Gastrocnemius medialis (tissue), 4 donors: ENCODE results near the gene HRH4. TPM values are rescaled to one million over a fixed set of nuclear protein-coding genes. Genes with fewer than 3 reads are reported as not detected.

Experiments used
- ATAC-seq, 2 donors: fragments of 150-250 bp; one replicate each; pipeline ENCODE4 v1.9.1; 2016
- DNase-seq, 2 donors: peaks; one replicate each; pipeline ENCODE4 v3.0.0-alpha.2; 2019
- H3K27ac ChIP-seq, 4 donors: fragments of 200-600 bp; sonication (generic); 1 replicate in 1 of 4; 2 replicates in 3 of 4; pipeline ENCODE4 v1.5.1; 2016 to 2018; ENCODE audit warnings: mild to moderate bottlenecking in 2 of 4, moderate library complexity in 1 of 4
- H3K27me3 ChIP-seq, 3 donors: fragments of 200-600 bp; sonication (generic) in 2 of 3; 1 replicate in 1 of 3; 2 replicates in 2 of 3; pipeline versions ENCODE4 v1.5.1 to v1.6.0; 2016 to 2019; ENCODE audit warnings: mild to moderate bottlenecking in 1 of 3, moderate library complexity in 1 of 3
- H3K36me3 ChIP-seq, 2 donors: fragments of 200-600 bp; sonication (generic) in 1 of 2; one replicate each; pipeline ENCODE4 v1.5.1; 2017 to 2018
- H3K4me1 ChIP-seq, 2 donors: fragments of 200-600 bp; sonication (generic) in 1 of 2; one replicate each; pipeline ENCODE4 v1.5.1; 2016 to 2017; ENCODE audit warnings: mild to moderate bottlenecking in 2 of 2
- H3K4me3 ChIP-seq, 4 donors: fragments of 200-600 bp; sonication (generic) in 3 of 4; 1 replicate in 1 of 4; 2 replicates in 3 of 4; pipeline ENCODE4 v1.5.1; 2016 to 2019; ENCODE audit warnings: mild to moderate bottlenecking in 2 of 4
- H3K9me3 ChIP-seq, 3 donors: fragments of 200-600 bp; sonication (generic) in 2 of 3; 1 replicate in 1 of 3; 2 replicates in 2 of 3; pipeline ENCODE4 v1.5.1; 2016 to 2019
- POLR2A ChIP-seq, 2 donors: fragments of 450-650 bp; IDR thresholded peaks; one replicate each; pipeline ENCODE4 v1.6.1; 2017; ENCODE audit warnings: antibody characterized with exemption in 2 of 2, mild to moderate bottlenecking in 2 of 2, moderate library complexity in 2 of 2
- in situ Hi-C, 4 donors: fragments of 200-750 bp; cut with MboI; loops; one replicate each; pipeline versions ENCODE4 v1.15.0 to v1.8.0; 2017; ENCODE audit warnings: low sequenced_read_pairs in 4 of 4
- intact Hi-C: fragments of 100-400 bp; cut with DNase I; formaldehyde crosslinking; loops from one replicate; pipeline ENCODE4 v1.15.1; 2023; ENCODE audit warnings: low total_unique reads
- total RNA-seq, 4 donors: library from RNA; depleted of rRNA; stranded (reverse); fragments of >200 nt; gene quantifications; one replicate each; pipeline versions ENCODE4 v1.1.0 to v1.2.3, GENCODE V29; 2016
- TF ChIP-seq, protein P1 (sequence below), 5 experiments: fragments of 450-650 bp in 3 of 5; fragments of 200-600 bp in 2 of 5; sonication (generic) in 2 of 5; IDR thresholded peaks in 4 of 5; conservative IDR thresholded peaks in 1 of 5; 1 replicate in 4 of 5; 2 replicates in 1 of 5; pipeline ENCODE4 v1.5.1; 2016 to 2019; ENCODE audit warnings: antibody characterized with exemption in 5 of 5, mild to moderate bottlenecking in 3 of 5, moderate library complexity in 3 of 5

HRH4 gene
- total RNA-seq, 4 donors from 2014 or later = not detected

DNA sequence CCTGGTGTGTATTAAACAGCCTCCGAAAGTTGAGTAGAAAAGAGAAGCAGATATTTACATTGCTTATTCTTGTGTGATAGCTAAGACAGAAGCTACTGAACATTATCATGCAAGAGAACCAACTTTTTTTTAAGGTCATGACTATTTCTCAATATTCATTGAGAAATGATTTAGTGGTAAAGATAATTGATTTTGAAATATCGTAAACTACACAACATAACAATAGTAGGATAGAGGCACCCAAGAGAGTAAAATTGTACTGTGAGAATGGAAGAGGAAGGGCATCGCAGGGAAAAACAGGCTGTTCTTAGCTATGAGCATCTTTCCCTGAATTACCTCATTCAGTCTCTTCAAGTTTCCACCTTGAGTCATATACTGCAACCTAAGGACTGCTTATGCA lies 25.2 kb downstream of the HRH4 start:
- no peaks in the 10 kb centered on the region for H3K9me3 ChIP-seq
- ATAC-seq = no peak
- H3K27ac ChIP-seq = no peak overlapping the region
- intact Hi-C loops = no loop called here
- H3K36me3 ChIP-seq = no peaks in the 10 kb centered on the region
- no peak for TF ChIP-seq POLR2A (IDR thresholded peaks at IDR 0.05)
- H3K4me3 ChIP-seq = no peak overlapping the region
- H3K4me1 ChIP-seq = no peaks in the 10 kb centered on the region
- in situ Hi-C loops = loop anchor here (5.0 to 25.0 kb wide), 5 partner anchors 118 to 323 kb away; no protein-coding TSS in a partner anchor
- no peak for DNase-seq
- no peaks in the 10 kb centered on the region for H3K27me3 ChIP-seq

DNA sequence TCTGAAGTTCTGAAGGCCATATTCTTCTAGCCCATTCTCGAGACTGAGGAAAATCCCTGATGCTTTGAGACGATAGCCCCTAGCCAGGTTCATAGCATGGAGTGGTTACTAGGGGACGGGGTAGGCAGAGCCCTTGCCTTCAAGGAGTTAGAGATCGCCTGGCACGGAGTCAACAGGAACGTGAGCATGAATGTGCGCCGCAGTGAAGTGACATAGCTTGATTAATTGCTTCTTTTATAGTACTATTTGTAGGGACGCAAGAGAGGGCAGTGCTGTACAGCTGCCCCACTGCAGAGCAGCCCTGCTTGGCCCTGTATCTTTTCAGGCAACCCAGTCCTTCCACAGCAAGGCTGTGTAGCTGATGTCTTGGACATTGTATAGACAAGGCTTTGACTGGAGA lies 26.2 kb downstream of the HRH4 start:
- H3K4me3 ChIP-seq = no peak overlapping the region
- H3K27me3 ChIP-seq = no peaks in the 10 kb centered on the region
- H3K27ac ChIP-seq = no peak overlapping the region
- in situ Hi-C loops = loop anchor here (5.0 to 25.0 kb wide), 5 partner anchors 119 to 324 kb away; no protein-coding TSS in a partner anchor
- H3K4me1 ChIP-seq = no peaks in the 10 kb centered on the region
- H3K9me3 ChIP-seq = no peaks in the 10 kb centered on the region
- intact Hi-C loops = no loop called here
- no peak for DNase-seq
- ATAC-seq = no peak
- TF ChIP-seq, protein P1, sequence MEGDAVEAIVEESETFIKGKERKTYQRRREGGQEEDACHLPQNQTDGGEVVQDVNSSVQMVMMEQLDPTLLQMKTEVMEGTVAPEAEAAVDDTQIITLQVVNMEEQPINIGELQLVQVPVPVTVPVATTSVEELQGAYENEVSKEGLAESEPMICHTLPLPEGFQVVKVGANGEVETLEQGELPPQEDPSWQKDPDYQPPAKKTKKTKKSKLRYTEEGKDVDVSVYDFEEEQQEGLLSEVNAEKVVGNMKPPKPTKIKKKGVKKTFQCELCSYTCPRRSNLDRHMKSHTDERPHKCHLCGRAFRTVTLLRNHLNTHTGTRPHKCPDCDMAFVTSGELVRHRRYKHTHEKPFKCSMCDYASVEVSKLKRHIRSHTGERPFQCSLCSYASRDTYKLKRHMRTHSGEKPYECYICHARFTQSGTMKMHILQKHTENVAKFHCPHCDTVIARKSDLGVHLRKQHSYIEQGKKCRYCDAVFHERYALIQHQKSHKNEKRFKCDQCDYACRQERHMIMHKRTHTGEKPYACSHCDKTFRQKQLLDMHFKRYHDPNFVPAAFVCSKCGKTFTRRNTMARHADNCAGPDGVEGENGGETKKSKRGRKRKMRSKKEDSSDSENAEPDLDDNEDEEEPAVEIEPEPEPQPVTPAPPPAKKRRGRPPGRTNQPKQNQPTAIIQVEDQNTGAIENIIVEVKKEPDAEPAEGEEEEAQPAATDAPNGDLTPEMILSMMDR (IDR thresholded peaks at IDR 0.05 in 4 of 5, conservative IDR thresholded peaks at IDR 0.05 in 1 of 5) = no peak
- TF ChIP-seq POLR2A (IDR thresholded peaks at IDR 0.05) = no peak
- H3K36me3 ChIP-seq = no peaks in the 10 kb centered on the region

GRCh38 chr18:24488824-24489493 lies 28.5 kb downstream of the HRH4 start:
- no peak for TF ChIP-seq POLR2A (IDR thresholded peaks at IDR 0.05)
- TF ChIP-seq, protein P1 (IDR thresholded peaks at IDR 0.05 in 4 of 5, conservative IDR thresholded peaks at IDR 0.05 in 1 of 5) = peak; percentile 33 to 74 (median 59)
- H3K9me3 ChIP-seq = no peaks in the 10 kb centered on the region
- H3K4me3 ChIP-seq = no peak overlapping the region
- H3K4me1 ChIP-seq = no peaks in the 10 kb centered on the region
- ATAC-seq (peak in 1 of 2 donors; percentile 36), DNase-seq (no peak)
- no peak overlapping the region for H3K27ac ChIP-seq
- intact Hi-C loops (loop anchor here (1.0 to 2.0 kb wide), 2 partner anchors 130 to 238 kb away; no protein-coding TSS in a partner anchor), in situ Hi-C loops (loop anchor here (5.0 to 25.0 kb wide), 5 partner anchors 122 to 327 kb away; no protein-coding TSS in a partner anchor)
- no peaks in the 10 kb centered on the region for H3K27me3 ChIP-seq
- H3K36me3 ChIP-seq = no peaks in the 10 kb centered on the region

DNA sequence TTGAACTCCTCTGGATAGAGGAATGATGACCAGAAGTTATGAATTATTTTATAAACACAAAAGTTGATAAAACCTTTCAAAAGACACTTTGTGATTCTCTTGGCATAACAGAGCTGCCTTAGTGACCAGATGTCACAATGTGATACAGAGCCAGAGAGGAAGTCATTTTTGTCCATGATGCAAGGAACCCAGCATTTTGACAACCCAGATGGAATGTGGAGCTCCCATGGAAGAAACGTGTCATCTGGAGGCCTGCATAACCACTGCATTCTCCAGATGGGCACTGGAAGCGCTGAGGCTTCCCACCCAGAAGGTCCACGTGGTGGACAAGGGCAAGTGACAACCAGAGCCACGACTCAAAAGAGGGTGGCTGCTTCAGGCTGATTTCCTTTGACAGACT lies 30.1 kb downstream of the HRH4 start:
- in situ Hi-C loops (loop anchor here in 2 of 4 donors (25.0 kb wide), 1 partner anchor 328 kb away; no protein-coding TSS in a partner anchor), intact Hi-C loops (no loop called here)
- H3K36me3 ChIP-seq = no peaks in the 10 kb centered on the region
- H3K27ac ChIP-seq = no peak overlapping the region
- DNase-seq (no peak), ATAC-seq (no peak)
- no peaks in the 10 kb centered on the region for H3K9me3 ChIP-seq
- no peaks in the 10 kb centered on the region for H3K27me3 ChIP-seq
- H3K4me3 ChIP-seq = no peak overlapping the region
- TF ChIP-seq, protein P1 (IDR thresholded peaks at IDR 0.05 in 4 of 5, conservative IDR thresholded peaks at IDR 0.05 in 1 of 5) = no peak
- TF ChIP-seq POLR2A (IDR thresholded peaks at IDR 0.05) = no peak
- no peaks in the 10 kb centered on the region for H3K4me1 ChIP-seq

- H3K4me1 ChIP-seq = no peaks in the 10 kb centered on the region
- H3K4me3 ChIP-seq = no peak overlapping the region
- H3K9me3 ChIP-seq = no peaks in the 10 kb centered on the region
- in situ Hi-C loops (loop anchor here in 2 of 4 donors (25.0 kb wide), 1 partner anchor 330 kb away; no protein-coding TSS in a partner anchor), intact Hi-C loops (no loop called here)
- no peaks in the 10 kb centered on the region for H3K27me3 ChIP-seq
- ATAC-seq (no peak), DNase-seq (no peak)
- TF ChIP-seq POLR2A (IDR thresholded peaks at IDR 0.05) = no peak
- TF ChIP-seq, protein P1 (IDR thresholded peaks at IDR 0.05 in 4 of 5, conservative IDR thresholded peaks at IDR 0.05 in 1 of 5) = no peak
- H3K27ac ChIP-seq = no peak overlapping the region
- H3K36me3 ChIP-seq = no peaks in the 10 kb centered on the region
Measured at GRCh38 chr18:24491927-24492834, 31.7 kb downstream of the HRH4 start.
